ENCODE results near the gene DLST. TPM values are rescaled to one million over a fixed set of nuclear protein-coding genes. Genes with fewer than 3 reads are reported as not detected.
A peak's percentile ranks its signal among the peaks of the same experiment; 100 is the strongest.
"Not testable (repeated sequence)": the region's sequence is repeated elsewhere in the genome, so short reads cannot be mapped to it uniquely, and the experiment has no call there.

DLST gene
- total RNA-seq, 1 donor from 2014 or later, result 66.0 TPM

GRCh38 chr14:74917178-74917543 lies 35.4 kb downstream of the DLST start:
- DNase-seq (ENCODE audit: low read depth, low spot score), result no peak

DNA sequence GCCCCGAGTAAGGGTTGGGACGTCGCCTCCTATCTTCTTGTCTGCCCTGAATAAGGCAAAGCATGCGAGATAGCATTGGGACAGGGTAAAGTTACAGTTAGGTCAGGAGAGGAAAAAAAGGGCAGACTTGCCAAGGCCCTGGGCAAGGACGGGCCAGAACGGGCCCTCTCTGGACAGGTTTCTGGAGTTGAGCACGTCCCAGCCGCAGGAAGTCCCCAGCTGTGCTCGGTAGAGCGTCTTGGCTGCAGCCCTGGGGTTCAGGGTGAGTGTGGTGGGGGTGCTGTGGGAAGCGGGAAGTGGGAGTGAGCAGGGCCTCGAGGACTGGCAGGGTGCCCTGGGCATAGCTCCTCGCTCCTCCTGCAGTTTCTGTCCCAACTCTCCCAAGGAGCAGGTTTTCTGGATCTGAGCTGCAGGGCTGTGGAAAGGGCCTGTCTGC lies 35.9 kb downstream of the DLST start:
- DNase-seq (ENCODE audit: low read depth, low spot score), result no peak

GRCh38 chr14:74918380-74918779 lies 36.7 kb downstream of the DLST start:
- DNase-seq (ENCODE audit: low read depth, low spot score), result no peak

DNA sequence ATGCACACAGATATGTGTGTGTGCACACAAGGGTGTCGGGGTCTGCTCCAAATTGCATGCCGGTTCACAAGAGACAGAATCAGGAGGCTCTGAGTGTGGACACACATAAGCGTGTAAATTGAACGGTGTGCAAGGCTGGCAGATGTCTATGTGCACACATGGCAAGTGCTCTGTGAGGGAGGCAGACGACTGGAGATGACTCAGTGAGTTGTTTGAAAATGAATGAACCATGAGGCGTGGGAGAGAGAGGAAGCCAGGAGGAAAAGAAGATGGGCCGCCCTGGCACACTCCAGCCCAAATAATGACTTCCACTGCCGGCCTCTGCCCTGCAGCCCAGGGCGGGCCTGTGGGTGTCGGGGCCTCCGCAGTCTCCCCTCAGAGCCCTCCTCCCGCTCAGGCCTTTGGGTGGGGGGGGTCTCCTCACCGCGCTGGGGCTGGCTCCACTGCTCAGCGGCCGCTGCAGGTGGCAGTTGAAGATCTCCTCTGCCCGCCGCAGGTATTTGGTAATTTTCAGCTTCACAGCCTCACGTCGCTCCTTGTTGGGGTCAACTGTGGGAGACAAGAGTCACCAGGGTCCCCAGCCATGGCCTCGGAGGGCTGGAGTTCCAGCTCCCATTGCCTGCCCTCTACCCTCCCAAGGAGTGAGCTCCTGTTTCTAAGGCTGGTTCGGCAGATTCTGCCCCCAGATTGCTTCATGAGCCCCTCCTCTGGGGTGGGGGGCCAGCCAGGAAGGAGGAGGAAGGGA lies 37.9 kb downstream of the DLST start:
- no peak for DNase-seq (ENCODE audit: low read depth, low spot score)

GRCh38 chr14:74920281-74920680 lies 38.6 kb downstream of the DLST start:
- DNase-seq (ENCODE audit: low read depth, low spot score), result no peak

GRCh38 chr14:74921053-74921620 lies 39.4 kb downstream of the DLST start:
- no peak for DNase-seq (ENCODE audit: low read depth, low spot score)

DNA sequence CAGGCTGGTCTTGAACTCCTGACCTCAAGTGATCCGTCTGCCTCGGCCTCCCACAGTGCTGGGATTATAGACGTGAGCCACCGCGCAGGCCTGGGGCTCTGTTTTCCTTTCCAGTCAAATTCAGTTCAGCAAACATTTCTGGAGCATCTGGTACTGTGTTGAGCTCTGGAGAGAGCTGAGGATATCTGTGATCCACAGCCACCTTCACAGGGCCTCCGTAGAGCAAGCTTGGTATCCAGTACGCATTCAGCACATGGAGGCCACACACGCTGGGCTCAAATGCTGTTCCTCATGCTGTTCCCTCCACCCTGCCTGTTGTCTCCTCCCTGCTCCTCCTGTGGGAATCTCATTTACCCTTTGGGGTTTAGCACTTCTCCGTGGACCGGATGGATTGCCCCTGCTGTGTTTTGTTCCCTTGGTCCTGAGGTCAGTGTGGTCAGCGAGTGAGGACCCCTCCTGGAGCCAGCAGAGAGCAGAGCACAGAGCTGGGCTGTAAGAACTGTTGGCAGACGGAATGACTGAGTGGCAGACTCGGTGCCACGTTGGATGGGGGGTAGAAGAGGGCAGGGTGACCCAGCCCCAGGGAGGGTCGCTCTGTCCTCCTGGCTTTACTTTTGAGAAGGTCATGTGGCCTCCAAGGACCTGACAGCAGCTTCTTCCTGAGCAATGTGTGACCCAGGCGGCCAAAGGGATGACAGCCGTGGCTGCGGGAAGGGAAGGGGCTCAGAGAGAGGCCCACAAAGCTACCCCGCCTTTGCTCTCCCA lies 40.5 kb downstream of the DLST start:
- no peak for DNase-seq (ENCODE audit: low read depth, low spot score)

- DNase-seq (ENCODE audit: low read depth, low spot score), result no peak
These were observed 41.2 kb downstream of the DLST start, which contains the start of gene RPS6KL1 for GRCh38 chr14:74922752-74923401. Gene RPS6KL1 (minus strand): TSS chr14:74923260. CDS start chr14:74921541, 1,719 bp downstream.

DNA sequence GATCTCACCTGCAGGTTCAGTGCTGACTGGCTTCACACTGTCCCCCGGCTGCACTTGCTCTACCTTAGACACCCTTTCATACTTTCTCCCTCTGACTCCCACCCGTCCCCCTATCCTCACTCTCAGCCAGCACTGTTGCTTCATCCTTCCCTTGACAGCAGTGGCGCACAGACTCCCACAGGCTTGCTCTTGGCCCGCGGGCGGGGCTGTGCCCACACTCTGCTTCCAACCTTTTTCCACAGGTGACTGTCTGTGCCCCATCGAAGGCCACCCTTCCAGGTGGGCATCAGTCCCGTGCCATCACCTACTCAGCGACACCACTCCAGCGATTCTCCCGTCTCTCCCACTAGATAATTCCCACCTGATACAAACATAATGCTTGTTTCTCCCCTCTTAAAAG lies 42.3 kb downstream of the DLST start:
- no peak for DNase-seq (ENCODE audit: low read depth, low spot score)

- DNase-seq (ENCODE audit: low read depth, low spot score), result no peak
These were observed 45.5 kb downstream of the DLST start for GRCh38 chr14:74927225-74927624.

GRCh38 chr14:74929242-74929641 lies 47.5 kb downstream of the DLST start:
- no peak for DNase-seq (ENCODE audit: low read depth, low spot score)

GRCh38 chr14:74931744-74932143 lies 50.0 kb downstream of the DLST start:
- DNase-seq (ENCODE audit: low read depth, low spot score), result not testable (repeated sequence)

DNA sequence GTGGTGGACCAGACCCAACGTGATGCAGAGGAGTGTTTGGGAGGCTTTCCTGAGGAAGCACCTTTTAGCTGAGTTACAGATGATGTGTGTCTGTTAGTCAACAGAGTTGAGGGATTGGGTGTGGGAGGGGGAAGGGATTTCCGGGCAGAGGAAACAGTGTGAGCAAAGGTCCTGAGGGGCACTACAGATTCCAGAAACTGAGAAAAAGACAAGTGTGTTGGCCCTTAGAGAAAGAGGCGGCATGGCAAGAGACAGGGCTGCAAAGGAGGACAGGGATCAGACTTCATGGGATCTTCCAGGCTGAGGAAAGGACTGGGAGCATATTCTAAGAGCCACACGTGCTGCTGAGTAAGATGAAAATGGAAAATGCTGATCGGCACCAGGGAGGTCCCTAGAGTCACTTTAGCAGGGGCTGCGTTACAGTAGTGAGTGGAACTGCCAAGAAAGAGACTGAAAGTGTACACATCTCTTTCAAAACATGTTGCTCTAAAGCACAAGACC lies 50.7 kb downstream of the DLST start:
- peak; percentile 87 for DNase-seq (ENCODE audit: low read depth, low spot score)

- not testable (repeated sequence) for DNase-seq (ENCODE audit: low read depth, low spot score)
These were observed 51.2 kb downstream of the DLST start for GRCh38 chr14:74932936-74933335.

DNA sequence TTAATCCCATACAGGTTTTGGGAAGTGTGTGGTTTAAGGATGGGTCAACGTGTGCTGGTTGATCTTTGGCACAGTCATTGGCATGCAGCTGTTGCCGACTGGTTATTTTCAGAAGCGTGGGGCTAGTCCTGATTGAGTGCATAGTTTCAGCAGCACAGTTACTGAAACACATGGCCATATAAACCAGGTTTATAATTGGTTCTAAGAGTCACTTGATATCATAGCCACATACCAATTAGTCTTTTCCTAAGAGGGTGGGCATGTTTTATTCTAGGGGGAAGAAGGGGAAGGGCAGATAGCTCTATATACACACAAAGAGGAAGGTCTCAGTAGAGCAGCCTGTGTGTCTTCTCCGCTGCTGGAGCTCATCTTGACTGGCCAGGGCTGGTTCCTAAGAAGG lies 52.3 kb downstream of the DLST start:
- no peak for DNase-seq (ENCODE audit: low read depth, low spot score)

DNA sequence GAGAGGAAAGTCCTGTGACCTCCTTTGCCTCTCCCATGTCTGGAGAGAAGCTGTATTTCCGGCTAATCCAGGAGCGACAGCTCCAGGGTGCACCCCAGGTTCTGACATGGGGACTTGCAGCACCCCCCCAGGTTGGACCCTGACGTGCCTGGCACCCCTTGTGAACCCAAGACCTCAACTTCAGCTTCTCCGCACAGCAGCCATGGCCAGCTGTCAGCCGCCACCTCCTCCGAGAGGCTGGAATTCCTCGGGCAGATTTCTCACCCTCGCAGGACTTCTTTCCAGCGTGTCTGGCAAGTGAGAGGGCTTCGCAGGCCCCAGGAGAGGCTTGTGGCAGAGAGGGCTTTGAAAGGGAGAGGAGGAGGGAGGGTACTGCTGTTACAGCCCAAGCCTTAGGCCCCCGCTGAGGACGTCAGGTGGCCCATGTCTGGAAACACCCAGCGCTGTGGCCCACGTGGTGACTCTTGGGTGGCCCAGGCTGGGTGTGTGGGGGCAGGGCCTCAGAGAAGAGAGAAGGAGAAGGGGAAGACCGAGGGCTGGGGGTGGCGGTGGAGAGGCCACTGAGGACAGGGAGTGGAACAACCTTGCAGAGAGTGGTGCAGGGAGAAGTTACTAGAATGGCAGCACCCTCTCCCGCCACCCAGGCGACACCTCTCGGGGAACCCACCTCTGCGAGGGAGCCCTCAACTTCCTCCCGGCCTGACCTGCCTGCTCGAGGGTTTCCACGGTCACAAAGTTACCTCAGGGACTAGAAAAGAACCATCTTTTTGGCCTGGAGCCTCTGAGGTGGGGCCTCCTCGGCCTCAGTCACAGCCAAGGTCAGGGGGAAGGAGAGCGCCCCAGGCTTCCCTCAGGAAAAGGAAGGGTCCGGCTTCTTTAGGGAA lies 53.0 kb downstream of the DLST start:
- DNase-seq (ENCODE audit: low read depth, low spot score), result no peak

- DNase-seq (ENCODE audit: low read depth, low spot score), result no peak
These were observed 53.6 kb downstream of the DLST start for GRCh38 chr14:74935360-74935680.

- no peak for DNase-seq (ENCODE audit: low read depth, low spot score)
These were observed 54.4 kb downstream of the DLST start for GRCh38 chr14:74936151-74936550.

GRCh38 chr14:74936731-74937130 lies 55.0 kb downstream of the DLST start:
- DNase-seq (ENCODE audit: low read depth, low spot score), result no peak

- no peak for DNase-seq (ENCODE audit: low read depth, low spot score)
These were observed 55.5 kb downstream of the DLST start for GRCh38 chr14:74937171-74937570.
